Measurements from ENCODE around the gene CASR.

CASR gene

DNA sequence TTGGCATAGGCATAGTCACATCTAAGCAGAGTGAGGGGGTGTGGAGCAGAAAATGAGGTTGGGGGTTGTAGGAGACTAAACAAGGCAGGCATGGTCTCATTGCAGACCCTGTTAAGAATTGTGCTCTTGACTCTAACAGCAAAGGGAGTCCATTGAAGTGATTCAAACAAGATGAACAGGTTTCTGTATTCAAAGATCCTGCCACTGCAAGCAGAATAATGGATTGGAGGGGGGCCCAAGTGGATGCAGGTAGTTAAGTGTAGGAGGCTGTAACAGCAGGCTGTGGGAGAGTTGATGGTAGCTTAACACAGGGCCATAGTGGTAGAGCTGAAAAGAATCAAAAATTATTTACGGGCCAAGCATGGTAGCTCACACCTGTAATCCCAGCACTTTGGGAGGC, 34.4 kb downstream of the CASR start:
- DNase-seq: no peak

DNA sequence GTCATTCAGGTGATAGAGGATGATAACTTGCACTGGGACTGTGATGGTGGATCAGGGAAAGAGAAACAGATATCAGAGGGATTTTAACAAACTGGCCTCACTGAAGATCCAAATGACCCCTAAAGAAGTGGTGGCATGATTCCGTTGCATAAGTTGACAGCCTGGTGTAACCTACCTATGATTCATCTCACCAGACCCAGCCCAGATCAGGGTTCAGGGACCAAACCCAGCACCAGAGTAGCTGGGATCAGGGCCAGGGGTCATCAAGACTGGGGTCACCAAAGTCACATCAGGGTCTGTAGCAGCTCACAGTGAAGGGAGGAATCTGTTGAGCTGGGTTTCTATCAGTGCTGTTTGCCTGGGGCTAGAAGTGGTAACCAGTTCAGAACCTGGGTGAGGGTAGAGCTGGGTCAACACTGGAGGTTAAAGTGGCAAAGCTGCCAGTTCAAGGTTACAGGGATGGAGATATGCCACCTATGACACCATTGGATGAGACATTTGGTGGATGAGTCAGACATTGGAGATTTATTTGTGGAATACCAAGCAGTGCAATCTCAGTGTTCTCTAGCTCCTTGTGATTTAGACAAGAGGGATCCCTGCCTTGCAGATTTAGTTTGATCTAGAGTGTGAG, 35.9 kb downstream of the CASR start:
- DNase-seq: no peak

DNA sequence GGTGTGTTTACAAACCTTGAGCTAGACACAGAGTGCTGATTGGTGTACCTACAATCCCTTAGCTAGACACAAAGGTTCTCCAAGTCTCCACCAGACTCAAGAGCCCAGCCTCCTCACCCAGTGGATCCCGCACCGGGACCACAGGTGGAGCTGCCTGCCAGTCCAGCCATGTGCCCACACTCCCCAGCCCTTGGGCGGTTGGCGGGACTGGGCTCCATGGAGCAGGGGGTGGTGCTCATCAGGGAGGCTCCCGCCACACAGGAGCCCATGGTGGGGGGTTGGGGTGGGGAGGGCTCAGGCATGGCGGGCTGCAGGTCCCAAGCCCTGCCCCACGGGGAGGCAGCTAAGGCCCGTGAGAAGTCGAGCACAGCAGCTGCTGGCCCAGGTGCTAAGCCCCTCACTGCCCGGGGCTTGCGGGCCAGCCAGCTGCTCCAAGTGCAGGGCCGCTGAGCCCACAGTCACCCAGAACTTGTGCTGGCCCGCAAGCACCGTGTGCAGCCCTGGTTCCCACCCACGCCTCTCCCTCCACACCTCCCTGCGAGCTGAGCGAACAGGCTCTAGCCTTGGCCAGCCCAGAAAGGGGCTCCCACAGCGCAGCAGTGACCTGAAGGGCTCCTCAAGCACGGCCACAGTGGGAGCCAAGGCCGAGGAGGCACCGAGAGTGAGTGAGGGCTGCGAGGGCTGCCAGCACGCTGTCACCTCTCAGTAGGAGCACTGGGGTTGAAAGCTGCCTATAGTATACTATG, 43.7 kb downstream of the CASR start:
- no peak for DNase-seq

DNA sequence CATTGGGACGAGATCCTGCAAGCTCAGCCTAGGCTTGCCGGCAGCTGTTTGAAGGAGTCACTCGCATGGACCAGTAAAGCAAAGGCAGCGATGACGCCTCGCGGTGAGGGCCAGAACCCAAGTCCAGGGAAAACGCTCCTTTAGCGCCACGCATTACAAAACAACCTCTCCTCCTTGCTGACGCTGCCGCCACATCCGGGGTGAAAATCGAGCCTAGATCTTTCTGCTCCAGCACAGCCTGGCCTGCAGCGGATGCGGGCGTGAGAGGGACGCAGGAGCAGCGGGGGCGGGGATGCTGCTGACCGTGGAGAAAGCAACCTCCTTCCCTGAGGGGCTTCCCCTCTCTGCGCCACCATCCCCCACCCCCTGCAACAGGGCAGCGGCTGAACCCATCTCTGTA, 46.7 kb downstream of the CASR start:
- DNase-seq: no peak

DNA sequence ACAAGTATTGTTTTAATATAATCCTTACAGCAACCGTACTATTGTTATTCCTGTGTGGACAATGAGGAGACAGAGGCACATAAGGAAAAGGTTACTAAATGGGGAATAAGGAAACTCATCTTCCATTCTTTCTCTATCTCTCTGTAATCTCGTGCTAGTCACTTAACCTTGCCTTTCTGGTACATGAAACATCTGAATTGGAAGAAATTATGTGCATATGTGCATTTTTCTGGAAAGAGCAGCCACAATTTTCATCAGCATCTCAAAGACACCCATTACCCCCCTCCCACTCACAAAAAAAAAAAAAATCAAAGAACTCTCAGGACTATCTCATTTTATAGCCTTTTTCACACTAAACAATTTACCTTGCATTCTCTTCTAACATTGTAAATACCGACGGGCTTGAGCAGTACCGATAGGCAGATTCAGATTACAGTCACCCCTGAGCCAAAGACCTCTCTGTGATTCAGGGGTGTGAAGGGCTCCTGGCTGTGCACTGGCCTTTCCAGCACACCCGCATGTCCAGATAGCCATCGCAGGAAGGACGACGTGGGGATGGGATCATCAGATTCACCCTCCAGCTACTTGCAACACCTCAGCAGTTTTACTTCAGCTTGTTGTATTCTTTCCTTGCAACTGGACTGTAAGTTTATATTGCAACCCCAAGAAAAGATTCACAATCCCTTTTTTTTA, 48.1 kb downstream of the CASR start:
- DNase-seq: no peak

DNA sequence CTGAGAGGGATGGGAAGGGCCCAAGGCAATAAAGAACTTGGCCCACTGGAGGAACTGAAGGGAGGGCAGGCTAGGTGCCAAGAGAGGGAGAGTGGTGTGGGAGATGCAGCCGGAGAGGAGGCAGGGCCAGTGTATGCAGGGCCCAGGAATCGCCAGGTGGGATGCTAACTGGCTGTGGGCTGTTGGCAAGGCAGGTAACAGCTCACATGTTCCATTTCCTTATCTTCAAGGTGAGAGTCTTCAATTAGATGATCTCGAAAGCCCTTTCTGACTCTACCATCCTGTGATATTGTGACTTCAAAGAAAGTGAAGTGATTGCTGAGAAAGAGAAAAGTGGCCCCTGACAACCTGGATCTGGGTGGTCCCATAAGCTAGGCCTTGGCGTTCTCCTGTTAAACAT, 49.0 kb downstream of the CASR start:
- no peak for DNase-seq

DNA sequence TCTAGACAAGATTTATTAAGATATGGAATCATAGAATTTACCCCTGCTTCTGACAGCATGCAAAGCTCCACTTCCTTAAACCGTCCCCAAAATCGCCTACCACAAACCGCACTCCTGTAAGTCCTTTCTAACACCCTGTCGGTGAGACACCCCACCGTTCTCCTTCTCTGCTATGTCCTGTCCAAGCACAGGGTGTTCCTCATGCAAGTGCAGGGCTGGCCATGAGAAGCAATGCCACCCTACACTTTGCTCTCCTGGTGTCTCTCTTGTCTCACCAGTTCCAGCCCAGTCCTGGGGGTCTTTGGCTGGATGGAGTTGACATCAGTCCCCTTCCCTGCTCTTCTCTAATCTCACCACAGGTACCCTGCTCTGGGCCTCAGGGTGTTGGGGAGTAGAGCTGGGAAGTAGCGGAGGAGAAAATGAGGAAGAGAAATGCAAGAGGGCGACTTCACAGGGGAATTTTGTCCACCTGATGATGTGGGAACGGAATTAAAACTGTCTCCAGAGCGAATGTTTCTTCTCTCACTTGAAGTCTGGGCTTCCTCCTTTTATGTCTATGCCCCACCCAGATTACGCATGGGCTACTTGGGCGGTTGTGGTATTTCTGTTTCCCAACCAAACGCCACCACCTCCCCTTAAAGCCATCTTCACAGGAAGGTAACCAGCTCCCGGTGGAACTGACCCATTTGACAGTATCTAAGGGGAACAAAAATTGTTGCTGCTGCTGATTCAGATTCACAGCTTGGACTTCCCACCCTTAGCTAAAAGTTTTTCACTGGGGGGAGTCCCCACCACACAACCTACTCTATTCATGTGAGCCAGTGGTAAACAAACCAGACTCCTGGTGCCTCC, 49.9 kb downstream of the CASR start:
- no peak for DNase-seq

DNA sequence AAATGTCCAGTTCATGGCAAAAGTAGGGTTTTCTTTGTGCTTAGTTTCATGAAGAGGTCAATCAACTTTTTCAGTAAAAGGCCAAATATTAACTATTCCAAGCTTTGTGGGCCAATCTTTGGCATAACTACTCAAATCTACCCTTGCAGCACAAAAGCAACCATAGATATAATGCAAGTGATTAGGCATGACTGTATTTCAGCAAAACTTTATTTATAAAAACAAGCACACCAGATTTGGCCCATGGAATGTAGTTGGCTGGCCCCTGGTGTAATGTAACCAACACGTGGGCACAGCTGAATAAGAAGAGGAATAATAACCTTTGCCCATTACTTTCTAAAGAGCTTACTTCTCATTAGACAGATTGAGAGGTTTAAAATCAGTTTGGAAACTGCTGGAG, 50.6 kb downstream of the CASR start:
- no peak for DNase-seq

DNA sequence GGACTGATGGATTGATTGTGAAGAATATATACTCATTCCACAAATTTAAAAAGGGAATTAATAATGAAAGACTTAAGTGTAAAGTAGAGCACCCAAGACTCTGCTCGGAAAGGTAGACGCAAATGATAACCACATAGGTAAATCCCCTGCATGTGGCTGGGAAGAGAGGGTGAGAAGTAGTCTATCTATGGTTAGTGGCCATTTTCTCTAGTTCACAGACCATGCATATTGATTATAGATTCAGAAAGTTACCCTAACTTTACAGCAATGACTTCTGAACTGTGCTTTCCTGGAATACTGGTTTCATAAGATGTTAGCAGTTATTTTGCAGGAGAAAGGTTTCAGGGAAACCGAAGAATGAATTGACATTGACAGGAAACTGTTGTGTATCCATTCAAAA, 51.7 kb downstream of the CASR start:
- no peak for DNase-seq

DNA sequence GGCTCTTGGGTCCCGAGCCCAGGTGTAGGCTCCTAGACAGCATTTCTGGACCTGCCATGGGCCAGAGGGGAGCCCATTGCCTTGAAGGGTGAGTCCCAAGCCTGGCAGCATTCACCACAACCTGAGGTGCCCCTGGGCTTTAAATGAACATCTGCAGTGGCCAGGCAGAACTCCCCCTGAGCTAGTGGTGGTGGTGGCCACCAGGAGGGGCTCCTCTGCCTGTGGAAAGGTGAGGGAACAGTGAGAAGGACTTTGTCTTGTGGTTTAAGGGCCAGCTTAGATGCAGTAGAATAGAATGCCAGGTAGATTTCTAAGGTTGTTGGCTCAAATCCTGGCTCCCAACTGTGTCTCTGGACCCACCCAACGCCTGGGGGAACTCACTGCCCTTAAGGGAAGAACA, 55.6 kb downstream of the CASR start:
- DNase-seq: no peak

DNA sequence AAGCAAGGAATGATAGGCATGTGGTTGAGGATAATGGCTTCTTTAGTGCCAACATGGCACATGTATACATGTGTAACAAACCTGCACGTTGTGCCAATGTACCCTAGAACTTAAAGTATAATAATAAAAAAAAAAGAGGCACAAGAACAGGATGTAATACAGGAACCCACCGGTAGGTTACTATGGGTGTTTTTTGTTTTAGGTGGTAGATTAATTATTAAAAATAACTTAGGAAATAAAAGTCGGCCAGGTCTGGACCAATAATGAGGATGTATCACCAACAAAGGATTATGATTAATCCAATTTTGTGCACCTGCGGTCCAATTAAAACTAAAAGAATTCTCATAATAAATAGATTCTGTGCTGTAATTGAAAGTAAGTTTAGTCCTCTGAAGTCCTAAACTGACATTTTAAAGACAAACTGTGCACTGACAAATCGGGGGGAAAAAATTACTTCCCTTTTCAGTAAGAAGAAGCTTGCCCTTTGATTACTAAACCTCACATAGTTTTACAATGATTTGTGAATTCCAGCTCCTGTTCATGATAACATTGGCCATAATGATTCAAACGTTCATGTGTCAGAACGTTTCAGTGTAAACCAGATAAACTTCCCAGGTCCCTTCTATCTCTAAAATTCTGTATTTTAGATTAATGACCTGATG, 62.2 kb downstream of the CASR start:
- peak; percentile 29 for DNase-seq

DNA sequence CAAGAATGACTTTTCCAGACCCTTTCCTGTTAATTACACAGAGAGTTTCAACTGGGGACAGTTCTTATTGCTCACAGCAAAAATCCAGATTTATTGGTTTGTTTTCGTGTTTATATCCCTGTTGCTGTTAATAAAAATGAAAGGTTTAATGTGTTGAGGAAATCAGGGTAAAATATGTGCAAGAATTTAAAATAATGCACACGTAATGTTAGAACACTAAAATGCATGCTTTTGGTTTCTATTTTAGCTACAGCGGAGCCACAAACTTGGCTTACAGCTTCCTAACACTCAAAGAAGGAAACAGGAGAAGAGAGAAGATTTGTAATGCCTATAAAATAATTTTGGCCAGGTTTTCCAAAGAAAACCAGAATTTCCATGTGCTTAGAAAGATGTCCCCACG, 62.7 kb downstream of the CASR start:
- DNase-seq: peak; percentile 6

DNA sequence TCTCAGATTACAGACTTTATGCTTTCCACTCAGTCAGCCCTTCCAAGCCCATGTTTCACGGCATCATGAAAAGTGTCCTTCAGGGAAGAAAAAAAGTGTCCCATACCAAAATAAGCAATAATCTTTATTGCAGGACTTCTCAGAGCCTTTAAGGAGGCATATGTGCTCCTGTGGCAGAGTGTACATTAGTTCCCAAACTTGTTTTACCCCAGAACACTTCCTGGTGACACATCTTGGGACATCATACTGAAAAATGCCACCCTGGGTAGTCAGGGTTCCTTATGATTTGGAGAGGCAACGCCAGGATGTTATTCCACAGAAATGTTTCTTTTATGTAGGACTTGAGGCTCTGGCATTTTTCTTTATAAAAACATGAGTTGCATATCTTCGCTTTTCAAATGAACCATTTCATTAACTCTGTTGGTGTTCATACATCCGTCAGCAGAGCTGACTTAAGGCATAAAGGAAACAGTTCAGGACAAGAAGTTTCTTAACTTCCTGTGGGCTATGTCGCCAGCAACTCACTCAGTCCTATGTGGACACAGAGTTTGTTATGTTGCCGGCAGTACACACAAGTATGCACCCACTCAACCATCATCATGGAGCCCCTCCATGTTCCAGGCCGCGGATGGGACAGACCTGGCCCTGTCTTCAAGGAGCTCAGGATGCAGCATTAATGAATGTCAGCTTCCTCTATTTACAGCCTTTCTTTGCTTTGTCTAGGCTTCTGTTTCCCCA, 63.8 kb downstream of the CASR start:
- no peak for DNase-seq

DNA sequence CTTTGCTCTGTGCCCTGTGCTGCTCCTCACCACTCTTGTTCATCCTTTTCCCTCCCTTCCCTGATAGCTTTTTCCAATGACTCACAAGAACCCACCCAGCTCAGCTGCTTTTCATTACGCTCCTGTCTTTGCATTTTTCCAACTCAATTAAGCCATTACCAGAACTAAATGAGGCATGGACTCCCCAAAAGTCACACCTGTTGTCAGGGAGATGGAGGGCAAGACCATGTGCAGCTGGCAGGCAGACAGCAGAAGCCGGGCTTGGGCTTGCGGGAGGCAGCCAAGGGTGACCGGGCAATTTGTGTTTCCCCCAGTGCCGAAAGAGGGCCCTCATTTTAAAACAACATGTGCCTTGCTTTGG, 64.3 kb downstream of the CASR start:
- DNase-seq: peak; percentile 13

DNA sequence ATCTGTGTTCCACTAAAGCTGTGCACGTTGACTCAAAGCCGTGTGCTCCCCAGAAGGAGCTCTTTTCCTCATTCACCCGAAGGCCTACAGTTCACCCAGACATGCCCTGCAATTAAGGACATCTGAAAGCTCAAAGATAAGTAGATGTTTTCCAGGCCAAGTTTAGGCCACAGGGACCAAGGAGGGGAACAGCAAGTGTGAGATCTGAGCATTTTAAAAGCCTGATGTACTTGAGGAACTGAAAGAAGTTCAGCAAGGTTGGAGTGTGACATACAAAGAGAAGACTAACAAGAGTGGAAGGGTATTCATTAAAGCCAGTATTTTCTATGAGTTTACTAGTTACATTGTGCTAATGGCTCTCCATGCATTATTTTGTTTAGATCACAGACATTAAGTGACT, 68.0 kb downstream of the CASR start:
- no peak for DNase-seq

DNA sequence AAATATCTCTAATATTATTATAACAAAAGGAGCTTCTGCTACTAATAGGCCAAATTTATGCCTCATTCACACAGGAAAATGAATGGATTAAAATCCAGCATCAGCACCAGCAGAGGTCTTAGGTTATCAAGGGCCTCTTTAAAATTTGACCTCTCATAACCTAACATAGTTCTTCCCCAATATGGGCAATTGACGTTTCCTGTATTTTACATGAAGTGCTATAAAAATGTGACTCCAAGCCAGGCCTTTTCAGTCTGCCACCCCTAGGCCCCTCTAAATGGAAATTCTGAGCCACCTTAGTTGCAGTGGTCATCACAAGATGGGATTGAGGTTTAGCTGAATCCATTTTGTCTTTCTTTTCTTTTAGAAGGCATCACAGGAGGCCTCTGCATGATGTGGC, 70.1 kb downstream of the CASR start:
- no peak for DNase-seq

DNA sequence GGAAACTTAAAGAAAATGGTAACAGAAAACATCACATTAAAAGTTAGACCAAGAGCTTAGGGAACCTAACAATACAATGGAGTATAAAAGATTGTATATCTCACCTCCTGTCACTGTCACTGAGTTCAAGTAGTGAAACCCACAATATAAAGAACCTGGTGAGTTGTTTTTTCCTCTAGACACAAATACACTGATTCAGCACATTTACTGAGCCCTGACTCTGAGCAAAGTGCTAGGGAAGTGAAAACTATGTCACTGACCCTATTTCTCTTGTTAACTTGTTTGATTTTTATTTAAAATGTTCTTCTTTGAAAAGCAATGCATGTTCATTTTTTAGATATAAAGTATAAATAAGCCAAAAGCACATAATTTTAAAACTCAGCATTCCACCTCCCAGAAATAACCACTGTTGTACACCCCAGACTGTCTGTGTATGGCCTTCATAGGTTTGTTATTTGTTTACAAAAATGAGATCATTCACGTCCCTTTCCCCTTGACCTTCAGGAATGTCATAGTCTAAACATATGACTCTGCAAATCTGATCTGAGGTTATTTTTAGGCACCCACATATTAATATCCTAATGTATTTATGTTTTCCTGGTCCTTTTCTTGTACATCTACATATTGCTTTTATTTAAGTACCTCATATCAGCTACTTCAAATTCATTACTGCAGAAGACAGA, 72.4 kb downstream of the CASR start:
- DNase-seq: no peak

DNA sequence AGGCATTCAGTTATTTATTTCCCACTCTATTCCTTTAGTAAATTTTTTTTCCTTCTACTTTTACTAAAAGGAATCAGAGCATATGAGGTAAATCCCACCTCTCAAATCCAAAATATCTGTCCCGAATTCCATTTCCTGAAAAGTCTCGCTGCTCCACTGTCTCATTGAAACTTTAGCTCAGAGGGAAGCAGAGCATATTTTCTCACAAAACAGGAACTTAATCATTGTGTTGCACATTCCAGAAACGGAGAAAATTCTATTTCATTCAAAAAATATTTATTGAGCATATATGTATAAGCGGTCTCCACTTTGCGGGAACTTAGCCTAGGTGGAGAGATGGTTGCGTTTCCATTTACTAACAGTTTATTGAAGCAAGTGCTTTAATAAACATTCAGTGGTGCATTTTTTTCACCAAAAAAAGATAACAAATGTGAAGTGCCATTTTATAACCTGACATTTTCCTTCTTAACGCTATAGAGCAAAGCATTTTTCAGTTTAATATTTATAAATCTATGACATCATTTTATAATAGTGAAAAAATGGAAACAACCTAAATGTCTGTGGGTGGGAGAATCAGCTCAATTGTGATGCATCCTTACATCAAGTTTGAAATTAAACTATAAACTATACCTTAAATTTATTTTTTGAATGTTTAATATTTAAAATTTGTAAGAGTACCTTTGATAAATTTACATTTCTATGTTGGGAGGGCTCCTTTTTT, 74.3 kb downstream of the CASR start:
- no peak for DNase-seq

DNA sequence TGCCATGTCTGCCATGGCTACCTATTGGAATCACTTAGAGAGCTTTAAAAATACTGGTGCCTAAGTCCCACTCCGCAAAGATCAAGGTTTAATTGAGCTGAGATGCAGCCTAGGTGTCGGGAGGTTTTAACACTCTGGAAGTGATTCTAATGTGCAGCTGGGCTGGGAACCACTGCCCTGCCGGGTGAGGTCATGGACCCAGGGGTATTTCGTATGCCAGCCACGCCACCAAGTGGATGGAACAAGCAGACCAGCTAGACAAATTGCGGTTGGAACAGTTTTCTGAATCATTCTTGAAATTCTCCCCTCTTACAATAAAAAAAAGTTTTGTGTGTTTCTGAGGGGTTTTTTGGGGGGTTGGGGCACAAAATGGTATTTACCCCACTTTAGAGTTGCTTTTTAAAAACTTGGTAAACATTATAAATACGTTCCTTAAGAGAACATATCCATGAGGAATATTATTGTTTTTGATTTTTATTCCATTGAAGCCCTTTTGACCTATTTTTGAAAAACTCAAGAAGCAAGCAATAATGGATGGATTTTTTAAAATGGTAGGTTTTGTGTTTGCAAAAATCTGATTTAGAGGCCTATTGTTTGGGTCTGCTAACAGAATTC, 75.4 kb downstream of the CASR start:
- peak; percentile 40 for DNase-seq

DNA sequence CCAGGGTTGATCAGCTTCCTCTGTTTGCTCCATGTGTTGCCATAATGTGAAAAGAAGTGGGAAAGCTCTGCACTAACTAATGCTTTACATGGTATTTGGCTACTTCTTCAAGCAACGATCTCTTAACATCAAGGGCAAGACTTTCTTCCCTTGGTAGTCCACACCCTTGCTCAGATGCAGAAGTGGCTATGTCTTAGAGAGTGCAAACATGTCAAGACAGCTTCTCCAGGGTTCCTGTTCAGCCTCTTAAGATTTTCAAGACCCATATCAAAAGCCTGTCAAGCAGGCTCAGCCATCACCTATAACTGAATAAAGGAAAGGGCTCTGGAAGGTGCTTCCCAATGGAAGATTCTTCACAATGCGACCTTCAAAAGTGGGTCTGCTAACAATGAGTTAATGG, 76.7 kb downstream of the CASR start:
- DNase-seq: no peak

Measured in fibroblast of skin of right quadriceps (primary cell).